ENCODE measurements around the gene GGTLC1.

GRCh38 chr20:24034820-24035219, 46.2 kb upstream of the GGTLC1 start:
- TF ChIP-seq, protein P1, sequence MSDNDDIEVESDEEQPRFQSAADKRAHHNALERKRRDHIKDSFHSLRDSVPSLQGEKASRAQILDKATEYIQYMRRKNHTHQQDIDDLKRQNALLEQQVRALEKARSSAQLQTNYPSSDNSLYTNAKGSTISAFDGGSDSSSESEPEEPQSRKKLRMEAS (IDR thresholded peaks at IDR 0.05) = no peak
- TF ChIP-seq POLR2A (IDR thresholded peaks at IDR 0.05; ENCODE audit: borderline replicate concordance, extremely low read depth, insufficient read depth, insufficient read length) (no peak), CTCF (IDR thresholded peaks at IDR 0.05 in 2 of 3, conservative IDR thresholded peaks at IDR 0.05 in 1 of 3; ENCODE audit: borderline replicate concordance in 1 of 3, insufficient read depth in 1 of 3, low read depth in 2 of 3, low read length in 2 of 3) (no peak), ELF1 (IDR thresholded peaks at IDR 0.05; ENCODE audit: borderline replicate concordance, low read depth) (no peak), YY1 (IDR thresholded peaks at IDR 0.05; ENCODE audit: extremely low read depth, insufficient replicate concordance, low read depth, low read length) (no peak), SP1 (IDR thresholded peaks at IDR 0.05; ENCODE audit: low read depth) (no peak), ZNF274 (IDR thresholded peaks at IDR 0.05; ENCODE audit: low read depth, low read length) (no peak), CBX3 (IDR thresholded peaks at IDR 0.05; ENCODE audit: low read depth) (no peak)
- TF ChIP-seq, protein P2, sequence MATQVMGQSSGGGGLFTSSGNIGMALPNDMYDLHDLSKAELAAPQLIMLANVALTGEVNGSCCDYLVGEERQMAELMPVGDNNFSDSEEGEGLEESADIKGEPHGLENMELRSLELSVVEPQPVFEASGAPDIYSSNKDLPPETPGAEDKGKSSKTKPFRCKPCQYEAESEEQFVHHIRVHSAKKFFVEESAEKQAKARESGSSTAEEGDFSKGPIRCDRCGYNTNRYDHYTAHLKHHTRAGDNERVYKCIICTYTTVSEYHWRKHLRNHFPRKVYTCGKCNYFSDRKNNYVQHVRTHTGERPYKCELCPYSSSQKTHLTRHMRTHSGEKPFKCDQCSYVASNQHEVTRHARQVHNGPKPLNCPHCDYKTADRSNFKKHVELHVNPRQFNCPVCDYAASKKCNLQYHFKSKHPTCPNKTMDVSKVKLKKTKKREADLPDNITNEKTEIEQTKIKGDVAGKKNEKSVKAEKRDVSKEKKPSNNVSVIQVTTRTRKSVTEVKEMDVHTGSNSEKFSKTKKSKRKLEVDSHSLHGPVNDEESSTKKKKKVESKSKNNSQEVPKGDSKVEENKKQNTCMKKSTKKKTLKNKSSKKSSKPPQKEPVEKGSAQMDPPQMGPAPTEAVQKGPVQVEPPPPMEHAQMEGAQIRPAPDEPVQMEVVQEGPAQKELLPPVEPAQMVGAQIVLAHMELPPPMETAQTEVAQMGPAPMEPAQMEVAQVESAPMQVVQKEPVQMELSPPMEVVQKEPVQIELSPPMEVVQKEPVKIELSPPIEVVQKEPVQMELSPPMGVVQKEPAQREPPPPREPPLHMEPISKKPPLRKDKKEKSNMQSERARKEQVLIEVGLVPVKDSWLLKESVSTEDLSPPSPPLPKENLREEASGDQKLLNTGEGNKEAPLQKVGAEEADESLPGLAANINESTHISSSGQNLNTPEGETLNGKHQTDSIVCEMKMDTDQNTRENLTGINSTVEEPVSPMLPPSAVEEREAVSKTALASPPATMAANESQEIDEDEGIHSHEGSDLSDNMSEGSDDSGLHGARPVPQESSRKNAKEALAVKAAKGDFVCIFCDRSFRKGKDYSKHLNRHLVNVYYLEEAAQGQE (IDR thresholded peaks at IDR 0.05; ENCODE audit: low read depth) = no peak
- TF ChIP-seq, protein P3, sequence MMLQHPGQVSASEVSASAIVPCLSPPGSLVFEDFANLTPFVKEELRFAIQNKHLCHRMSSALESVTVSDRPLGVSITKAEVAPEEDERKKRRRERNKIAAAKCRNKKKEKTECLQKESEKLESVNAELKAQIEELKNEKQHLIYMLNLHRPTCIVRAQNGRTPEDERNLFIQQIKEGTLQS (IDR thresholded peaks at IDR 0.05) = no peak
